ENCODE data around the gene ISCA1. TPM values are rescaled to one million over a fixed set of nuclear protein-coding genes. Genes with fewer than 3 reads are reported as not detected.

Gene ISCA1
- total and polyA plus RNA-seq, 10 of the 15 experiments (the other 5 are each of a cell fraction or from before 2014, with no cell fraction given): 8.9 to 36.0 (median 24.2) TPM

DNA sequence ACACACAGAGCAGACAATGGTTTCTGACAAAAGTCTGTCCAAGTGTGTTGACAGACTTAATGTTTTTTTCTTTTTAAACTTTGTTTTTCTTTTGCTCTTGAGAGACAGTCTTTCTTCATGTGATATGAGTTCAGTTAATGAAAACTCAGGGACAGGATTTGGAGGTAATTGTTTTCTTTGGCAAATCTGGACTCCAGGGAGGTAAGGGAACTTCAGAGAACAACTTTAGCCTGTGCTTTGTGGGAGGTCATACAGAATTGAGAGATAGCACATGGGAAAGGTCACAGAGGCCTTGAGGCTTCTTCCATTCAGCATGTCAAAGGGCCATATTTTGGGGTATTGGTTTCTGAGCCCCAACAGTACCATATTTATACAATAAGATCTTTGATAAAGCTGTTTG is 32.2 kb downstream of the ISCA1 start (continued):
- TF ChIP-seq, protein P1, sequence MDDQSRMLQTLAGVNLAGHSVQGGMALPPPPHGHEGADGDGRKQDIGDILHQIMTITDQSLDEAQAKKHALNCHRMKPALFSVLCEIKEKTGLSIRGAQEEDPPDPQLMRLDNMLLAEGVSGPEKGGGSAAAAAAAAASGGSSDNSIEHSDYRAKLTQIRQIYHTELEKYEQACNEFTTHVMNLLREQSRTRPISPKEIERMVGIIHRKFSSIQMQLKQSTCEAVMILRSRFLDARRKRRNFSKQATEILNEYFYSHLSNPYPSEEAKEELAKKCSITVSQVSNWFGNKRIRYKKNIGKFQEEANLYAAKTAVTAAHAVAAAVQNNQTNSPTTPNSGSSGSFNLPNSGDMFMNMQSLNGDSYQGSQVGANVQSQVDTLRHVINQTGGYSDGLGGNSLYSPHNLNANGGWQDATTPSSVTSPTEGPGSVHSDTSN (IDR thresholded peaks at IDR 0.05; ENCODE audit: insufficient replicate concordance, low read depth, low read length): no peak
- TF ChIP-seq RAD51 (IDR thresholded peaks at IDR 0.05) (no peak), PAX8 (IDR thresholded peaks at IDR 0.05) (no peak), YBX1 (IDR thresholded peaks at IDR 0.05) (no peak), POLR2AphosphoS2 (IDR thresholded peaks at IDR 0.05; ENCODE audit: low read depth, low read length) (no peak), JUNB (IDR thresholded peaks at IDR 0.05) (no peak), ZZZ3 (IDR thresholded peaks at IDR 0.05; ENCODE audit: control insufficient read depth, insufficient read length, low read depth) (no peak), IRF4 (IDR thresholded peaks at IDR 0.05; ENCODE audit: low read depth, low read length) (no peak)

DNA sequence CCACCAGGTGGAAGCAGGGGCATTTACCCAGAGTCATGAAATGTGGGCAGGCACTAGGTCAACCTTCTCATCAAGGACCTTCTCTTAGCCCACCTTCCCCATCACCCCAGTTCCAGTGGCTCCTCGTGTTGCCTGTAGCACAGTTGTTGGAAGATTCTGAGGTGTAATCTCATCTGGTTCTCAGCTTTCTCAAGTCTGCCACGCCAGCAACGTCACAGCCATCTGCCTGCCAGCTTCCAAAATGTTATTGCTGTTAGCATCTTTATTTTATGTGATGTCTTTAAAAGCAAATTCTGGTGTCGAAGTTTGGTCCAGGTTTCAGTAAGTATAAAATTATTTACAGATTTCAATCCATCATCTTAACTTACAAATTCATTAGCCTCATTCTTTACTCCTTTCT is 33.6 kb downstream of the ISCA1 start:
- Histone ChIP-seq H3K27ac (ENCODE audit: control insufficient read depth, insufficient read depth) (no peak overlapping the region), H3K79me2 (ENCODE audit: control insufficient read depth, insufficient read depth, low read length) (no peaks in the 10 kb centered on the region), H3K4me1 (ENCODE audit: control insufficient read depth, insufficient read depth, low read length) (no peaks in the 10 kb centered on the region), H3K9ac (ENCODE audit: control insufficient read depth, insufficient read depth, low read length) (no peak overlapping the region), H2AFZ (ENCODE audit: control insufficient read depth, low read depth, low read length) (no peak overlapping the region), H3K36me3 (ENCODE audit: control insufficient read depth in 2 of 2, insufficient read depth in 2 of 2, low read length in 1 of 2) (no peaks in the 10 kb centered on the region), H3K27me3 (replicated peaks in 1 of 2; ENCODE audit: control insufficient read depth in 2 of 2, insufficient read depth in 2 of 2, low read length in 1 of 2) (no peaks in the 10 kb centered on the region), H3K4me2 (ENCODE audit: control insufficient read depth, insufficient read depth) (no peak overlapping the region), H4K20me1 (ENCODE audit: control insufficient read depth, insufficient read depth) (no peaks in the 10 kb centered on the region), H3K4me3 (no peak overlapping the region), H3K9me3 (replicated peaks; ENCODE audit: control insufficient read depth, insufficient read depth, low read length) (no peaks in the 10 kb centered on the region)
- intact Hi-C loops (cut with micrococcal nuclease; ENCODE audit: unreplicated experiment): loop anchor here (10.0 kb wide), 1 partner anchor 214 kb away; no protein-coding TSS in a partner anchor
- FAIRE-seq (no peak), DNase-seq (ENCODE audit: low read depth, low spot score) (no peak), ATAC-seq (no peak)
- in situ Hi-C loops (cut with MboI): no loop called here
- BruUV-seq (replicated peaks): no TSS peak
- 48% methylated on average over 4 of the region's 4 CpGs for WGBS (ENCODE audit: insufficient coverage, insufficient replicate concordance, low lambda C conversion rate, missing lambda C conversion rate)
- ChIA-PET RAD21 (ENCODE audit: unreplicated experiment) (interaction anchor here (3.5 kb wide), 1 partner anchor 47 kb away, joined by 31 read pairs; no protein-coding TSS in a partner anchor), POLR2A (interaction anchor here (1.5 kb wide), 1 partner anchor 9 kb away, joined by 5 read pairs; no protein-coding TSS in a partner anchor), CTCF (interaction anchor here (2.1 to 3.5 kb wide), 2 partner anchors 14 to 47 kb away, joined by 6 to 49 read pairs; no protein-coding TSS in a partner anchor), SMC1A (ENCODE audit: uncharacterized antibody, unreplicated experiment) (interaction anchor here (1.4 to 4.8 kb wide), 2 partner anchors 32 to 46 kb away, joined by 3 to 35 read pairs; no protein-coding TSS in a partner anchor)
- TF ChIP-seq, protein P2, sequence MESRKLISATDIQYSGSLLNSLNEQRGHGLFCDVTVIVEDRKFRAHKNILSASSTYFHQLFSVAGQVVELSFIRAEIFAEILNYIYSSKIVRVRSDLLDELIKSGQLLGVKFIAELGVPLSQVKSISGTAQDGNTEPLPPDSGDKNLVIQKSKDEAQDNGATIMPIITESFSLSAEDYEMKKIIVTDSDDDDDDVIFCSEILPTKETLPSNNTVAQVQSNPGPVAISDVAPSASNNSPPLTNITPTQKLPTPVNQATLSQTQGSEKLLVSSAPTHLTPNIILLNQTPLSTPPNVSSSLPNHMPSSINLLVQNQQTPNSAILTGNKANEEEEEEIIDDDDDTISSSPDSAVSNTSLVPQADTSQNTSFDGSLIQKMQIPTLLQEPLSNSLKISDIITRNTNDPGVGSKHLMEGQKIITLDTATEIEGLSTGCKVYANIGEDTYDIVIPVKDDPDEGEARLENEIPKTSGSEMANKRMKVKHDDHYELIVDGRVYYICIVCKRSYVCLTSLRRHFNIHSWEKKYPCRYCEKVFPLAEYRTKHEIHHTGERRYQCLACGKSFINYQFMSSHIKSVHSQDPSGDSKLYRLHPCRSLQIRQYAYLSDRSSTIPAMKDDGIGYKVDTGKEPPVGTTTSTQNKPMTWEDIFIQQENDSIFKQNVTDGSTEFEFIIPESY (IDR thresholded peaks at IDR 0.05): no peak
- TF ChIP-seq, protein P3, sequence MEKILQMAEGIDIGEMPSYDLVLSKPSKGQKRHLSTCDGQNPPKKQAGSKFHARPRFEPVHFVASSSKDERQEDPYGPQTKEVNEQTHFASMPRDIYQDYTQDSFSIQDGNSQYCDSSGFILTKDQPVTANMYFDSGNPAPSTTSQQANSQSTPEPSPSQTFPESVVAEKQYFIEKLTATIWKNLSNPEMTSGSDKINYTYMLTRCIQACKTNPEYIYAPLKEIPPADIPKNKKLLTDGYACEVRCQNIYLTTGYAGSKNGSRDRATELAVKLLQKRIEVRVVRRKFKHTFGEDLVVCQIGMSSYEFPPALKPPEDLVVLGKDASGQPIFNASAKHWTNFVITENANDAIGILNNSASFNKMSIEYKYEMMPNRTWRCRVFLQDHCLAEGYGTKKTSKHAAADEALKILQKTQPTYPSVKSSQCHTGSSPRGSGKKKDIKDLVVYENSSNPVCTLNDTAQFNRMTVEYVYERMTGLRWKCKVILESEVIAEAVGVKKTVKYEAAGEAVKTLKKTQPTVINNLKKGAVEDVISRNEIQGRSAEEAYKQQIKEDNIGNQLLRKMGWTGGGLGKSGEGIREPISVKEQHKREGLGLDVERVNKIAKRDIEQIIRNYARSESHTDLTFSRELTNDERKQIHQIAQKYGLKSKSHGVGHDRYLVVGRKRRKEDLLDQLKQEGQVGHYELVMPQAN (conservative IDR thresholded peaks at IDR 0.05): no peak
- TF ChIP-seq RBBP5 (conservative IDR thresholded peaks at IDR 0.05) (no peak), SUZ12 (IDR thresholded peaks at IDR 0.05; ENCODE audit: unreplicated experiment) (no peak), WRNIP1 (IDR thresholded peaks at IDR 0.05; ENCODE audit: borderline replicate concordance, low read depth, low read length) (no peak), GATAD2B (conservative IDR thresholded peaks at IDR 0.05; ENCODE audit: low read depth) (no peak), BMI1 (IDR thresholded peaks at IDR 0.05; ENCODE audit: borderline replicate concordance) (no peak), NFIC (IDR thresholded peaks at IDR 0.05; ENCODE audit: low read depth, low read length) (no peak), RAD21 (IDR thresholded peaks at IDR 0.05; ENCODE audit: insufficient read depth, low read depth, low read length) (no peak), NFXL1 (IDR thresholded peaks at IDR 0.05; ENCODE audit: borderline replicate concordance) (no peak), CREB1 (IDR thresholded peaks at IDR 0.05; ENCODE audit: low read depth) (no peak)

Data from GM12878 (cell line).